Duodenal mucosa (tissue), 2 donors: Measurements from ENCODE around the gene RNF5.

Experiments used
- H3K27ac ChIP-seq: one replicate; pipeline ENCODE4 v1.7.0; 2013; ENCODE audit warnings: low read depth, low read length
- H3K27me3 ChIP-seq, 2 donors: one replicate each; pipeline ENCODE4 v1.7.0; 2013; ENCODE audit warnings: low read length in 2 of 2, control low read depth in 1 of 2; ENCODE audit not compliant: insufficient read depth in 2 of 2, control insufficient read depth in 1 of 2
- H3K36me3 ChIP-seq, 2 donors: one replicate each; pipeline ENCODE4 v1.7.0; 2013; ENCODE audit warnings: low read length in 2 of 2, control low read depth in 1 of 2; ENCODE audit not compliant: insufficient read depth in 2 of 2, control insufficient read depth in 1 of 2
- H3K4me1 ChIP-seq, 2 donors: one replicate each; pipeline ENCODE4 v1.7.0; 2013; ENCODE audit warnings: low read length in 2 of 2, control low read depth in 1 of 2; ENCODE audit not compliant: insufficient read depth in 2 of 2, control insufficient read depth in 1 of 2
- H3K4me3 ChIP-seq, 2 donors: one replicate each; pipeline ENCODE4 v1.7.0; 2013; ENCODE audit warnings: low read length in 2 of 2, low read depth in 1 of 2
- H3K9ac ChIP-seq, 2 donors: one replicate each; pipeline ENCODE4 v1.7.0; 2013; ENCODE audit warnings: low read length in 2 of 2, low read depth in 1 of 2
- H3K9me3 ChIP-seq, 2 donors: one replicate each; pipeline ENCODE4 v1.7.0; 2013; ENCODE audit warnings: low read length in 2 of 2, control low read depth in 1 of 2; ENCODE audit not compliant: control insufficient read depth in 1 of 2

The RNF5 gene

DNA sequence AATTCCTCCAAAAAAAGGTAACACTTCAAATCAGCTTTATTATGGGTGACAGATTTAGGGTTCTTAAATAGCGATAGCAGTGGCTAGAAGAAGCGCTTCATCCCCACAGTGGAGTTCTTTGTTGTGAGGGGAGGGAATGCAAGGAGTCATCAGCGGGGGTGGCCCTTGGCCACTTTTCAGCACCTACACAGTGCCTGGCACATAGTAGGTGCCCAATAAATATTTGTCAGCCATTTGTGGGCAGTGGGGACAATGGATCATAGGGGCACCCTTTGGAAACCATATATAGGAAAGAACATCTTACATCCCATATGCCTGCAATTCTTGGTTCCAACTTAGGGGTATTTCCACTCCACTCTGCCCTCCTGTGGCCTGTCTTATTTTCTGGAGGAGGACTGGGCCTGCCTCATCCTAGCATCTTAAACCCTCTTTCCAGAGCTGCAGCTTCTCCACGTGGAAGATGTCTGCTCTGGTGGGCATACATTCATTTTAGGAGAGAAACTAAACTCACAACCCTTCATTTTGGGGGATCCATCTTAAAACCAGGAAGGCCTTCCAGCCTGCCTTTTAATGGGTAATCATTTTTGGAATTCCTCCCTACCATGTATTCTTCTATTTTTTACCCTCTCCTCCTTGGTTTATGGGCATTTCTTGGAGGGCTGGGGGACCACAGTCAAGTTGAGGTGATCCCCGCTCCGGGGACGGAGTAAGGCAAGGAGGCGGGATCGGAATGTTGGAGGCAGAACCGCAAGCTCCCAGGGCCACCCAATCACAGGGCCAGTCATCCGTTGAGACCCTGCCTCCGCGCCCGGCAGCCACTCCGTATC, 16.8 kb downstream of the RNF5 start:
- Histone ChIP-seq H3K27ac (peak overlapping the region; percentile 78), H3K4me3 (peak overlapping the region; percentile 50 to 63), H3K27me3 (no peaks in the 10 kb centered on the region), H3K9me3 (no peaks in the 10 kb centered on the region), H3K36me3 (no peaks in the 10 kb centered on the region), H3K9ac (peak overlapping the region; percentile 50 to 71), H3K4me1 (peaks cover 41 to 46% of the 10 kb centered on the region in 2 donors)

DNA sequence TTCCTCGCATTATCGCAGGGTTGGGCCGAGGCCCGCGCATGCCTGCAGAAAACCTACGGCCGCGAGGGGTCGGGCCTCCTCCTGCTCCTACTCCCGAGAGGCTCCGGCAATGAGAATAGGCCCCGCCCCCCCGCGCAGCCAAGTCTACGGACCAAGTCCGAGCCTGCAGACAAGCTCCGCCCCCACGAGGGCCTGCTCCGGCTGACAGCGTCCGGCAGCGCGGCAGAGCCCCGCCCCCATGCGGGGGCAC, 17.4 kb downstream of the RNF5 start:
- Histone ChIP-seq H3K4me3 (peak overlapping the region; percentile 63 to 86), H3K27ac (peak overlapping the region; percentile 99), H3K4me1 (peaks cover 36 to 46% of the 10 kb centered on the region in 2 donors), H3K9ac (peak overlapping the region in 1 of 2 donors; percentile 98), H3K27me3 (no peaks in the 10 kb centered on the region), H3K9me3 (no peaks in the 10 kb centered on the region), H3K36me3 (no peaks in the 10 kb centered on the region)

DNA sequence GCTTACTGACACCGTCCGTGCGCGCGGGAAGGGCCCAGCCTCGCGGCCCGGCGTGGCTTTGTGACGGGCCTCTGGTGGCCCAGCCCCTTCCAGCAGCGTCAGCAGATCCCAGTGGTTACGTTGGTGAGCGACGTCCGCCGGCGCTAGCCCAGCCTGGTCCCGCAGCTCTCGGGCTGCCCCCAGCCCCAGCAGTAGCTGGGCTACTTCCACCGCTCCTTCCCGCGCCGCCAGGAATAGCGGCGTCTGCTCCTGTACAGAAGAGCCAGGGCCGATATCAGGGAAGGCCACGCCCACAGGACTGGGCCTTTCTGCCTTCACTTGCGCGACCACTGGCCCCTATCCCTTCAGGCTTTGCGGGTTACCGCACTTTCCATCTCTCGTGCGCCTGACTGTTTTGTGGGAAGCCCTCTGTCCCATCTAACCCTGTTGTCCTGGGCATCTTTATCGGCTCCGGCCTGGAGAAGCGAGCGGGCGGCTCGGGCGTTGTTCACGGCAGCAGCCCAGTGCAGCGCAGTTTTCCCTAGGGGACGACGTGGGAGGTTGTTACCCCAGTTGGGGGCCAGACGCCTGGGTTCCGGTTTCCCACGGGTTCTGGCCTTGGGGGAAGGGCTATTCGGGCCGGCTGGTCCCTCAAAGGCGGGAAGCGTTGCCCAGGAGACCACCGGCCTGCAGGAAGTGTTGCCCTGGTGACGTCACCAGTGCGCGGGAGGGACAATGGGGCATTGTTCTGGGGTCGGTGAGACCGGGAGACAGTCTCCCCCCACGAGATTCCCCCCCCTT, 17.9 kb downstream of the RNF5 start:
- H3K4me3 ChIP-seq = peak overlapping the region; percentile 82 to 86
- H3K9ac ChIP-seq = peak overlapping the region; percentile 95 to 98
- peaks cover 31 to 42% of the 10 kb centered on the region in 2 donors for H3K4me1 ChIP-seq
- H3K27ac ChIP-seq = peak overlapping the region; percentile 99
- no peaks in the 10 kb centered on the region for H3K36me3 ChIP-seq
- no peaks in the 10 kb centered on the region for H3K27me3 ChIP-seq
- no peaks in the 10 kb centered on the region for H3K9me3 ChIP-seq

DNA sequence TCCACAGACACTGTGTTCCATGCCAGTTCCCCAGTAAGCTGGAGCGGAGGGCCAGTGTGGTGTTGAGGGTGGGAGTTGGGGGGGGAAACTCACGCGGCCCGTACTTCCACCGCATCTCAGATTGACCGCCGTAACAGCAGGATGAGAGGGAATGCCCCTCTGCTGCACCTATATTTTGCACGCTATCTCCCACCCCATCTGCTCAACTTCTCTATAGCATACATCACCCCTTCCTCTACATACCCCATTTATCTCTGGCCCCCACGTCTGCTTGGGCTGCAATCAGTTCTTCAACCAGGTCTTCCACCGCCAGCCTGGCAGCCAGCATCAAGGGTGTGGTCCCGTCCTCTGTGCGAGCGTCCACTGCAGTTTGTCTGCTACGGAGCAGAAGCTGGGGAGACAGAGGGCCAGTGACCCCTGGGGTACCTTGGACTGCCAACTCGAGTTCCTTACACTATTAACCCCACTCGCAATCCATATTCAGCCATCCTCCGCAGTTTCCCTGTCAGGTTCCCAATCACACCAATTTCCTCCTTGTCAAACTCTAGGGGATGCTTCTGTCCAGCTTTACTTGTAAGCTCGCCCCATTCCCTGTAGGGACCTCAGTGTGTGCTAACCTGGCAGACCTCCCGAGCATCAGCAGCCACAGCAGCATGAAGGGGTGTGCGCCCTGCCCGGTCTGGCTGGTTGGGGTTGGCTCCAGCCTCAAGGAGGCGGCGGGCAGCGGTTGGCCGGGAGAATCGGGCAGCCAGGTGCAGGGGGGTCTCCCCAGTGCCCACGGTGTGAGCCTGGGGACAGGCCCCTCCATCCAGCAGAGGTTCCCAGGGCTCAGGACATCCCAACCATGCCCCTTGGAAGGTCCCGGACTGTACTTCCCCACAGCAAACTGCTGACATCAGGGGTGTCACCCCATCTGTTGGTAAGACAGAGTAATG, 18.7 kb downstream of the RNF5 start:
- peak overlapping the region; percentile 82 to 86 for H3K4me3 ChIP-seq
- no peaks in the 10 kb centered on the region for H3K36me3 ChIP-seq
- peaks cover 25 to 33% of the 10 kb centered on the region in 2 donors for H3K4me1 ChIP-seq
- H3K9ac ChIP-seq = peak overlapping the region; percentile 95 to 98
- H3K9me3 ChIP-seq = no peaks in the 10 kb centered on the region
- peak overlapping the region; percentile 99 for H3K27ac ChIP-seq
- no peaks in the 10 kb centered on the region for H3K27me3 ChIP-seq

DNA sequence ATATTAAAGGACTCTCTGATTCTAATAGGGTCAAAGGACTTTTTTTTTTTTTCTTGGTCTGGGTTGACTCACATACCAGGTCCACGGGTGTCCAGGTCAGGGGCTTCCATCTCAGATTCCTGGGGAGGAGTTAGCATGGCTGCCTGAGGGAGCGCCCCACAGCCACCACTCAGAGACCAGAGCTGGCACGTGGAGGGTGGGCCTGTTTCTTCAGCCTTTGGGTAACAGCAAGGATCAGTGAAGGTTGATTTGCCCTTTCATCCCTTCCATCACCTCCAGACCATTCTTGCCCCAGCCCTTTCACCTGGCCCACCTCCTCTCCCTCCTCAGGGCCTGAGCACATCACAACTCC, 20.1 kb downstream of the RNF5 start:
- H3K4me1 ChIP-seq = peaks cover 22 to 25% of the 10 kb centered on the region in 2 donors
- H3K27ac ChIP-seq = no peak overlapping the region
- no peaks in the 10 kb centered on the region for H3K36me3 ChIP-seq
- H3K9me3 ChIP-seq = no peaks in the 10 kb centered on the region
- no peaks in the 10 kb centered on the region for H3K27me3 ChIP-seq
- H3K4me3 ChIP-seq = no peak overlapping the region
- no peak overlapping the region for H3K9ac ChIP-seq

DNA sequence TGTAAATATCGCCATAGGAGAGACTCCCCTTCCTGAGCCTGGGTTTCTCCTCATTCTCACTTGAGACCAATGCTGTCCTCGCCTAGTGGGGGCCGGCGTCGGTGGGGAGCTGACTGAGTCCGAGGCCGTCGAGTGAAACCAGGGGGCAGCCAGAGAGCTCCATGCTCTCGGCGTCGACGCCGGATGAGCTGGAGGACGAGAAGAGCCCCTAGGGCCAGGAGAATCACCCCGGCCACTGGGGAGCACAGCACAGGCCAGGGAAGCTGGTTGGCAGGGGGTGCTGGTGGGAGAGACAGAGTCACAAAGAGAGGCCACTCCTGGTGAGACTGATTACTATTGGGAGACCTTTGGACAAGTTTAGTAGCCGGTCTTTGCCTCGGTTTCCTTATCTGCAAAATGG, 20.7 kb downstream of the RNF5 start:
- Histone ChIP-seq H3K36me3 (no peaks in the 10 kb centered on the region), H3K9ac (no peak overlapping the region), H3K27ac (no peak overlapping the region), H3K27me3 (no peaks in the 10 kb centered on the region), H3K4me1 (peaks cover 18 to 25% of the 10 kb centered on the region in 2 donors), H3K9me3 (no peaks in the 10 kb centered on the region), H3K4me3 (no peak overlapping the region)

DNA sequence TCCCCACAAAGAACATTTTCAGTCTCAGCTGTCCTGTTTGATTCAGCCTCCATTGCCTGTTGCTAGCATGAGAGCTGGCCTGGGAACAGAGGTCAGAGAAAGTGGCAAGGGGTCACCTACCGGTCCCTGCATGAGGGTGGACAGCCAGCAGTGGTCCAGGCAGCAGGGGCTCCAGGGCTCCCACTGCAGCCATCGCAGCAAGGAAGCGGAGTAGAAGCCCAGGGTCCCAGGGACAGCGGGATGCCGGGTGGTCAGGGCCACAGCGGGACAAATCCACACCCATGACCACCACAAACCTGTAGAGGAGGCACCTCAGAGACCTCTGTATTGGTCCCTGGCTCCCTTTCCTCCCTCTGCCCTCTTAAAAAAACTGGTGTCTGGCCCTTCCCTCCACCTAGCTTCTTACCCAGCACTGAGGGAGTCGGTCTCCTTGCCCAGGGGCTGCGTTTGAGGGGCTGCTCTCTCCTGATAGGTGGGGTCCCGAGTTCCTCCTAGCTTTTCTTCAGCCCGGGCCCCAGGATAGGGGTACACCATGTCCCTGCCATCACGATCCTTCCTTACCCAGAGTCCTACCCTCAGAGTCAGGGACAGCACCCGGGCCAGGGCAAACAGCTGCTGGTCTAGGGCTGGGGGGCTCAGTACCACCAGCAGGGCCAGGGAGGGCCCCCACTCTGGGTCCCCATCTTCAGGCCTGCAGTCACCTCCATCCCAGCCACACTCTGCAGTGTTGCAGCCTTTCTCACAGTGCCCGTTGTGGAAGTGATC, 22.7 kb downstream of the RNF5 start:
- no peak overlapping the region for H3K9ac ChIP-seq
- no peaks in the 10 kb centered on the region for H3K9me3 ChIP-seq
- H3K36me3 ChIP-seq = no peaks in the 10 kb centered on the region
- H3K4me3 ChIP-seq = no peak overlapping the region
- no peak overlapping the region for H3K27ac ChIP-seq
- peaks cover 12% of the 10 kb centered on the region in 2 donors for H3K4me1 ChIP-seq
- no peaks in the 10 kb centered on the region for H3K27me3 ChIP-seq

DNA sequence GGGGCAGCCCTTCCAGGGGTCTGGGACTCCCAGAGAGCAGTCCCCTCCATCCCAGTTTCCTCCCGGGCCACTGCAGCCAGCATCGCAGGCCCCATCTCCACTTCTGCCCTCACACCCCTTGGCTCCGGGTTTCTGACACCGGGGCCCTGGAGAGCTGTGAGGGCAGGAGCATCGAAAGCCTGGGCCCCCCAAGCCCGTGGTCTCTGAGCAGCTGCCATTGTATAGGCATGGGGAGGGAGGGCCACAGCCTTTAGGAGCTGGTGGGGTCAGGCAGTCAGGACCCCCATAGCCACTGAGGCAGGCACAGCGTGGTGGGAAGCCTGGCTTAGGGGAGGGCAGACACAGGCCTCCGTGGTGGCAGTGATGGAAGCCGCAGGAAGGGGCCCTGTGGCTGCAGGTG, 24.0 kb downstream of the RNF5 start:
- H3K36me3 ChIP-seq = no peaks in the 10 kb centered on the region
- no peak overlapping the region for H3K4me3 ChIP-seq
- no peak overlapping the region for H3K9ac ChIP-seq
- H3K27ac ChIP-seq = no peak overlapping the region
- H3K27me3 ChIP-seq = no peaks in the 10 kb centered on the region
- no peaks in the 10 kb centered on the region for H3K9me3 ChIP-seq
- H3K4me1 ChIP-seq = peaks cover 3 to 4% of the 10 kb centered on the region in 2 donors

DNA sequence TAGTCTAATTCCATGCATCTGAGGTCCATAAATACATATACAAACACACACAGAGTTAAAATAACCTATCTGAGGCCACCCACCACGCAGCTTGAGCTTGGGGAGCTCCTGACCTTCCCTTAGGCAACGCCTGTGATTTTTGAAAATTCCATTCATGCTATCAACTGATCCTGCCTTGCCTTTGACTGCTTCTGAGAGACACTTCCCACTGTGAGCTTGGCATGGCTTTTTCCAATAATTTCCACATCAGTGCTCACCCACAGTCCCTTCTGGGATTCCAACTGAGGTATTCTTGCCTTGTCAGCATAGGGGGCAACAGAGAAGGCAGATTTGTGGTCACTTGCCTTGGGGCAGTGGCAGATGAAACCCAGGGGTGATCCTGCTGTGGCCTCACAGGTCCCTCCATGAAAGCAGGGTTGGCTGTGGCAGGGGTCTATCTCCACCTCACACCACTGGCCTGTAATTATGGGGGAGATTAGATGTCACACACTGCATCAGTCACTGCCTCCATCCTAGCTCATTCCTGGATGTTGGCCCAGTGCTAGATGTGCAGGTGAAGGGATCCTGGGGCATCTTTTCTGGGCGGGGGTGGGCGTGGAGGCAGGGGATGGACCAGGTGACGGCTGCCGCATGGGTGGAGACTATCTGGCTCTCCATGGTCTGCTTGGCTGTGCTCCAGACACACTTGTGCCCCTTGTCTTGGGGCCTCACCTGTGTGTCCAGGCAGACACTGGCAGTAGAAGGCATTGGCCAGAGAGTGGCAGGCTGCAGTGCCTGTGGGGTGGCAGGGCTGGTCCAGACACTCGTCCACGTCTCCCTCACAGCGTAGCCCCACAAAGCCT, 25.4 kb downstream of the RNF5 start:
- H3K4me1 ChIP-seq = no peaks in the 10 kb centered on the region
- no peaks in the 10 kb centered on the region for H3K36me3 ChIP-seq

More for the DNA sequence above, 25.4 kb downstream of the RNF5 start:
- no peaks in the 10 kb centered on the region for H3K9me3 ChIP-seq
- H3K27ac ChIP-seq = no peak overlapping the region
- no peaks in the 10 kb centered on the region for H3K27me3 ChIP-seq
- H3K4me3 ChIP-seq = no peak overlapping the region
- H3K9ac ChIP-seq = no peak overlapping the region
